Neural cell (in vitro differentiated cells): Measurements from ENCODE around the gene TMEM30A.

Source experiments
- MXI1 ChIP-seq: fragments of 450-650 bp; conservative IDR thresholded peaks from 2 replicates; pipeline ENCODE4 v1.6.1; 2014; ENCODE audit warnings: antibody characterized with exemption, mild to moderate bottlenecking; ENCODE audit not compliant: poor library complexity, severe bottlenecking
- RAD21 ChIP-seq: fragments of 450-650 bp; conservative IDR thresholded peaks from 2 replicates; pipeline ENCODE4 v1.6.1; 2014; ENCODE audit warnings: antibody characterized with exemption, mild to moderate bottlenecking, moderate library complexity
- TAF1 ChIP-seq: IDR thresholded peaks from 2 replicates; pipeline ENCODE4 v1.6.1; 2012; ENCODE audit warnings: low read depth
- TF ChIP-seq, protein P1 (sequence below): fragments of 450-650 bp; IDR thresholded peaks from 2 replicates; pipeline ENCODE4 v1.5.1; 2014; ENCODE audit warnings: antibody characterized with exemption, mild to moderate bottlenecking, moderate library complexity; ENCODE audit not compliant: poor library complexity, severe bottlenecking

DNA sequence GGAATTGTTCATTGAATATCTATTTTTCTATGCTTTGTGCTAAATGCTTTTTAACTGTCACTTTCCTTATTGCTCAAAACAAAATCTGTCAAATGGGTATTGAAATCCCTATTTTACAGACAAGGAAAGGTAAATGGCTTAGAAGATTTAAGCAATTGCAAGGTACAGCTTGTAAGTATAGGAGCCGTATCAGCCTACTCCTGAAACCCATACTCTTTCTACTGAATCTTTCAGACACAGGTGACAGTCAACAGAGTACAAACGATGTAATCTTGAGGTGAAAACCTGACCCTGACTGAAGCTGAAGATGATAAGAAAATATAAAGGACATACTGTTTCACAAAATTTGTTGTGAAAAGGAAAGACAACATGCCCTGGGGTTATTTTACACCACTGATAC, 34.0 kb downstream of the TMEM30A start:
- TF ChIP-seq, protein P1, sequence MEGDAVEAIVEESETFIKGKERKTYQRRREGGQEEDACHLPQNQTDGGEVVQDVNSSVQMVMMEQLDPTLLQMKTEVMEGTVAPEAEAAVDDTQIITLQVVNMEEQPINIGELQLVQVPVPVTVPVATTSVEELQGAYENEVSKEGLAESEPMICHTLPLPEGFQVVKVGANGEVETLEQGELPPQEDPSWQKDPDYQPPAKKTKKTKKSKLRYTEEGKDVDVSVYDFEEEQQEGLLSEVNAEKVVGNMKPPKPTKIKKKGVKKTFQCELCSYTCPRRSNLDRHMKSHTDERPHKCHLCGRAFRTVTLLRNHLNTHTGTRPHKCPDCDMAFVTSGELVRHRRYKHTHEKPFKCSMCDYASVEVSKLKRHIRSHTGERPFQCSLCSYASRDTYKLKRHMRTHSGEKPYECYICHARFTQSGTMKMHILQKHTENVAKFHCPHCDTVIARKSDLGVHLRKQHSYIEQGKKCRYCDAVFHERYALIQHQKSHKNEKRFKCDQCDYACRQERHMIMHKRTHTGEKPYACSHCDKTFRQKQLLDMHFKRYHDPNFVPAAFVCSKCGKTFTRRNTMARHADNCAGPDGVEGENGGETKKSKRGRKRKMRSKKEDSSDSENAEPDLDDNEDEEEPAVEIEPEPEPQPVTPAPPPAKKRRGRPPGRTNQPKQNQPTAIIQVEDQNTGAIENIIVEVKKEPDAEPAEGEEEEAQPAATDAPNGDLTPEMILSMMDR = no peak
- no peak for TF ChIP-seq TAF1
- no peak for TF ChIP-seq RAD21
- no peak for TF ChIP-seq MXI1
